HEK293 (cell line): ENCODE results near the gene DMKN.
A peak's percentile ranks its signal among the peaks of the same experiment; 100 is the strongest.

Source experiments
- CTCF ChIA-PET: fragments of 350-600 bp; formaldehyde crosslinking; extraction: SDS; loops from one replicate; lab custom pipeline; 2021; ENCODE audit warnings: antibody characterized with exemption; lab: Yijun Ruan, JAX
- POLR2A ChIA-PET: fragments of 300-600 bp; formaldehyde crosslinking; extraction: SDS; loops from one replicate; lab custom pipeline; 2020; ENCODE audit warnings: antibody characterized with exemption, inconsistent platforms; lab: Yijun Ruan, JAX
- H3K27ac ChIP-seq: fragments of 200-500 bp; sonication (Bioruptor generic); 2 replicates; pipeline ENCODE4 v1.5.1; 2014; ENCODE audit warnings: low read depth, low read length, control low read depth, inconsistent platforms; ENCODE audit errors: extremely low read depth
- H3K36me3 ChIP-seq, 2 experiments: fragments of 200-500 bp in 1 of 2; sonication (Bioruptor generic) in 1 of 2; 1 replicate in 1 of 2; 2 replicates in 1 of 2; pipeline ENCODE4 v1.5.1; 2014 to 2017; ENCODE audit warnings: inconsistent platforms in 2 of 2, low read length in 2 of 2; ENCODE audit not compliant: control insufficient read depth in 2 of 2, insufficient read depth in 1 of 2
- H3K4me1 ChIP-seq: fragments of 200-500 bp; sonication (Bioruptor generic); 2 replicates; pipeline ENCODE4 v1.5.1; 2014; ENCODE audit warnings: mild to moderate bottlenecking, low read length, inconsistent platforms; ENCODE audit not compliant: control insufficient read depth, insufficient read depth
- H3K4me3 ChIP-seq: 2 replicates; pipeline ENCODE4 v1.5.1; 2011; ENCODE audit warnings: low read depth, mild to moderate bottlenecking, control low read depth, low read length, moderate library complexity
- H3K9me3 ChIP-seq: fragments of 200-500 bp; sonication (Bioruptor generic); 2 replicates; pipeline ENCODE4 v1.5.1; 2014; ENCODE audit warnings: low read depth, low read length, inconsistent platforms; ENCODE audit not compliant: control insufficient read depth, insufficient read depth
- EGR2 ChIP-seq: fragments of 450-650 bp; formaldehyde crosslinking; IDR thresholded peaks from 2 replicates; pipeline ENCODE4 v1.5.1; 2016; ENCODE audit warnings: low read depth, missing biosample characterization, missing genetic modification characterization
- SP3 ChIP-seq: fragments of 450-650 bp; formaldehyde crosslinking; IDR thresholded peaks from 2 replicates; pipeline ENCODE4 v1.5.1; 2016; ENCODE audit warnings: missing biosample characterization, missing genetic modification characterization
- ZBTB21 ChIP-seq: fragments of 450-650 bp; formaldehyde crosslinking; IDR thresholded peaks from 2 replicates; pipeline ENCODE4 v1.5.1; 2017; ENCODE audit warnings: missing biosample characterization, missing genetic modification characterization
- ZBTB48 ChIP-seq: fragments of 450-650 bp; formaldehyde crosslinking; IDR thresholded peaks from 2 replicates; pipeline ENCODE4 v1.5.1; 2016; ENCODE audit warnings: missing biosample characterization, missing genetic modification characterization
- ZFP41 ChIP-seq: fragments of 450-650 bp; formaldehyde crosslinking; IDR thresholded peaks from 2 replicates; pipeline ENCODE4 v1.5.1; 2016; ENCODE audit warnings: missing biosample characterization, missing genetic modification characterization, borderline replicate concordance
- ZFP69B ChIP-seq: fragments of 450-650 bp; formaldehyde crosslinking; IDR thresholded peaks from 2 replicates; pipeline ENCODE4 v1.5.1; 2016; ENCODE audit warnings: missing biosample characterization, missing genetic modification characterization
- ZNF16 ChIP-seq: fragments of 450-650 bp; formaldehyde crosslinking; IDR thresholded peaks from 2 replicates; pipeline ENCODE4 v1.5.1; 2016; ENCODE audit warnings: low read depth, missing biosample characterization, missing genetic modification characterization
- ZNF280D ChIP-seq: fragments of 450-650 bp; formaldehyde crosslinking; IDR thresholded peaks from 2 replicates; pipeline ENCODE4 v1.5.1; 2016; ENCODE audit warnings: missing biosample characterization, missing genetic modification characterization
- ZNF398 ChIP-seq: fragments of 450-650 bp; formaldehyde crosslinking; IDR thresholded peaks from 2 replicates; pipeline ENCODE4 v1.5.1; 2017; ENCODE audit warnings: missing biosample characterization, missing genetic modification characterization
- ZNF416 ChIP-seq: fragments of 450-650 bp; formaldehyde crosslinking; IDR thresholded peaks from 2 replicates; pipeline ENCODE4 v1.5.1; 2016; ENCODE audit warnings: missing biosample characterization, missing genetic modification characterization
- TF ChIP-seq, protein P1 (sequence below): fragments of 450-650 bp; formaldehyde crosslinking; IDR thresholded peaks from 2 replicates; pipeline ENCODE4 v1.5.1; 2016; ENCODE audit warnings: missing biosample characterization, missing genetic modification characterization
- TF ChIP-seq, protein P2 (sequence below): fragments of 450-650 bp; formaldehyde crosslinking; IDR thresholded peaks from 2 replicates; pipeline ENCODE4 v1.5.1; 2016; ENCODE audit warnings: missing biosample characterization, missing genetic modification characterization
- TF ChIP-seq, protein P3 (sequence below): fragments of 450-650 bp; formaldehyde crosslinking; IDR thresholded peaks from 2 replicates; pipeline ENCODE4 v1.5.1; 2016; ENCODE audit warnings: missing biosample characterization, missing genetic modification characterization

DMKN gene

GRCh38 chr19:35507561-35507960 is 5.9 kb downstream of the DMKN start:
- H3K9me3 ChIP-seq, result no peaks in the 10 kb centered on the region; the same call in 1 of the 2 replicates
- no peak overlapping the region for H3K27ac ChIP-seq
- ChIA-PET CTCF (interaction anchor here (0.7 to 9.8 kb wide), 7 partner anchors 10 to 155 kb away, joined by 3 to 176 read pairs (median 10); partner anchors contain the start of gene KRTDAP), POLR2A (interaction anchor here (2.1 kb wide), 1 partner anchor 12 kb away, joined by 7 read pairs; no protein-coding TSS in a partner anchor)
- TF ChIP-seq SP3 (tag by site-specific recombination), result no peak
- TF ChIP-seq, protein P1, sequence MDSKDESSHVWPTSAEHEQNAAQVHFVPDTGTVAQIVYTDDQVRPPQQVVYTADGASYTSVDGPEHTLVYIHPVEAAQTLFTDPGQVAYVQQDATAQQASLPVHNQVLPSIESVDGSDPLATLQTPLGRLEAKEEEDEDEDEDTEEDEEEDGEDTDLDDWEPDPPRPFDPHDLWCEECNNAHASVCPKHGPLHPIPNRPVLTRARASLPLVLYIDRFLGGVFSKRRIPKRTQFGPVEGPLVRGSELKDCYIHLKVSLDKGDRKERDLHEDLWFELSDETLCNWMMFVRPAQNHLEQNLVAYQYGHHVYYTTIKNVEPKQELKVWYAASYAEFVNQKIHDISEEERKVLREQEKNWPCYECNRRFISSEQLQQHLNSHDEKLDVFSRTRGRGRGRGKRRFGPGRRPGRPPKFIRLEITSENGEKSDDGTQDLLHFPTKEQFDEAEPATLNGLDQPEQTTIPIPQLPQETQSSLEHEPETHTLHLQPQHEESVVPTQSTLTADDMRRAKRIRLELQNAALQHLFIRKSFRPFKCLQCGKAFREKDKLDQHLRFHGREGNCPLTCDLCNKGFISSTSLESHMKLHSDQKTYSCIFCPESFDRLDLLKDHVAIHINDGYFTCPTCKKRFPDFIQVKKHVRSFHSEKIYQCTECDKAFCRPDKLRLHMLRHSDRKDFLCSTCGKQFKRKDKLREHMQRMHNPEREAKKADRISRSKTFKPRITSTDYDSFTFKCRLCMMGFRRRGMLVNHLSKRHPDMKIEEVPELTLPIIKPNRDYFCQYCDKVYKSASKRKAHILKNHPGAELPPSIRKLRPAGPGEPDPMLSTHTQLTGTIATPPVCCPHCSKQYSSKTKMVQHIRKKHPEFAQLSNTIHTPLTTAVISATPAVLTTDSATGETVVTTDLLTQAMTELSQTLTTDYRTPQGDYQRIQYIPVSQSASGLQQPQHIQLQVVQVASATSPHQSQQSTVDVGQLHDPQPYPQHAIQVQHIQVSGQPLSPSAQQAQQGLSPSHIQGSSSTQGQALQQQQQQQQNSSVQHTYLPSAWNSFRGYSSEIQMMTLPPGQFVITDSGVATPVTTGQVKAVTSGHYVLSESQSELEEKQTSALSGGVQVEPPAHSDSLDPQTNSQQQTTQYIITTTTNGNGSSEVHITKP (tag by site-specific recombination), result peak; percentile 61
- TF ChIP-seq, protein P2, sequence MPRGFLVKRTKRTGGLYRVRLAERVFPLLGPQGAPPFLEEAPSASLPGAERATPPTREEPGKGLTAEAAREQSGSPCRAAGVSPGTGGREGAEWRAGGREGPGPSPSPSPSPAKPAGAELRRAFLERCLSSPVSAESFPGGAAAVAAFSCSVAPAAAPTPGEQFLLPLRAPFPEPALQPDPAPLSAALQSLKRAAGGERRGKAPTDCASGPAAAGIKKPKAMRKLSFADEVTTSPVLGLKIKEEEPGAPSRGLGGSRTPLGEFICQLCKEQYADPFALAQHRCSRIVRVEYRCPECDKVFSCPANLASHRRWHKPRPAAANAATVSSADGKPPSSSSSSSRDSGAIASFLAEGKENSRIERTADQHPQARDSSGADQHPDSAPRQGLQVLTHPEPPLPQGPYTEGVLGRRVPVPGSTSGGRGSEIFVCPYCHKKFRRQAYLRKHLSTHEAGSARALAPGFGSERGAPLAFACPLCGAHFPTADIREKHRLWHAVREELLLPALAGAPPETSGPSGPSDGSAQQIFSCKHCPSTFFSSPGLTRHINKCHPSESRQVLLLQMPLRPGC (tag by site-specific recombination), result no peak
- H3K36me3 ChIP-seq, result peaks cover 7 to 41% of the 10 kb centered on the region in 2 experiments
- no peak overlapping the region for H3K4me3 ChIP-seq
- H3K4me1 ChIP-seq, result peaks cover 15% of the 10 kb centered on the region

- Histone ChIP-seq H3K4me1 (peaks cover 18% of the 10 kb centered on the region), H3K36me3 (peaks cover 7 to 56% of the 10 kb centered on the region in 2 experiments), H3K9me3 (no peaks in the 10 kb centered on the region; the same call in 1 of the 2 replicates), H3K27ac (no peak overlapping the region), H3K4me3 (no peak overlapping the region)
- TF ChIP-seq ZNF16 (no peak), ZNF398 (tag by site-specific recombination) (no peak), ZNF280D (tag by site-specific recombination) (no peak), ZBTB48 (tag by site-specific recombination) (no peak), ZFP41 (tag by site-specific recombination) (no peak)
- ChIA-PET CTCF (interaction anchor here (0.6 to 9.8 kb wide), 7 partner anchors 9 to 153 kb away, joined by 3 to 176 read pairs (median 5); partner anchors contain the start of gene KRTDAP), POLR2A (interaction anchor here (0.6 to 2.5 kb wide), 5 partner anchors 9 to 283 kb away, joined by 3 to 7 read pairs (median 3); partner anchors contain the start of gene COX6B1)
Measured at GRCh38 chr19:35506011-35506410, 7.4 kb downstream of the DMKN start.

DNA sequence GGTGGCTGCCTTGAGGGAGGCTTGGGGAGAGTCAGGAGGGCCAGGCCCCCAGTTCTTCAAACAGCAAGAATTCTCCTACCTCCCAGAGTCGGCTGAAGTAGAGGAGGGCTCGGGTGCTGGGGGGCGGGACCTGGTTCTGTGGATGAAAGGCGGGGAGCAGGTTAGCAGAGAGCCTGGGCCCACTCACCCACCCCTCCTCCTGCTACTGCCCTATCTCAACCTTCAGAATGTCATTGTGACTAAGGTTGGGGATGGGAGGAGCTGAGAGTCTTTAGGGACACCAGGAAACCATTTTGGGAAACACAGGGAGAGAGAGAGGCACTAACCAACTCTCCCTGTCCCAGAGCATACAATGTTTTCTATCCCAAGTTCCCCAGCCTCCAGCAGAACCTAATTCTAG is 10.7 kb downstream of the DMKN start:
- CTCF ChIA-PET, result interaction anchor here (1.2 to 9.8 kb wide), 2 partner anchors 8 kb away, joined by 8 to 176 read pairs; partner anchors contain the start of gene KRTDAP
- TF ChIP-seq ZBTB21, result no peak
- TF ChIP-seq ZNF416 (tag by site-specific recombination), result no peak
- TF ChIP-seq, protein P3, sequence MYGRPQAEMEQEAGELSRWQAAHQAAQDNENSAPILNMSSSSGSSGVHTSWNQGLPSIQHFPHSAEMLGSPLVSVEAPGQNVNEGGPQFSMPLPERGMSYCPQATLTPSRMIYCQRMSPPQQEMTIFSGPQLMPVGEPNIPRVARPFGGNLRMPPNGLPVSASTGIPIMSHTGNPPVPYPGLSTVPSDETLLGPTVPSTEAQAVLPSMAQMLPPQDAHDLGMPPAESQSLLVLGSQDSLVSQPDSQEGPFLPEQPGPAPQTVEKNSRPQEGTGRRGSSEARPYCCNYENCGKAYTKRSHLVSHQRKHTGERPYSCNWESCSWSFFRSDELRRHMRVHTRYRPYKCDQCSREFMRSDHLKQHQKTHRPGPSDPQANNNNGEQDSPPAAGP (tag by site-specific recombination), result 0 out of 2 replicates have a peak, but pooled peaks have one; percentile 32
- TF ChIP-seq ZFP69B (tag by site-specific recombination), result 0 out of 2 replicates have a peak, but pooled peaks have one; percentile 23
- peak; percentile 56; the same call in 1 of the 2 replicates for TF ChIP-seq EGR2 (tag by site-specific recombination)
- POLR2A ChIA-PET, result interaction anchor here (0.6 kb wide), 1 partner anchor 43 kb away, joined by 3 read pairs; no protein-coding TSS in a partner anchor

More for the DNA sequence above, 10.7 kb downstream of the DMKN start:
- Histone ChIP-seq H3K27ac (no peak overlapping the region), H3K36me3 (peaks cover 11 to 63% of the 10 kb centered on the region in 2 experiments), H3K4me3 (no peak overlapping the region), H3K4me1 (peaks cover 3% of the 10 kb centered on the region; the same call in 1 of the 2 replicates), H3K9me3 (no peaks in the 10 kb centered on the region)
